MM.1S (cell line): ENCODE results near the gene SRSF8.

ENCODE experiments used
- CTCF ChIP-seq: fragments of 300-600 bp; sonication (generic); IDR thresholded peaks from 2 replicates; pipeline ENCODE4 v1.5.1; 2016; ENCODE audit warnings: antibody characterized with exemption, low read length, mixed read lengths
- EZH2 ChIP-seq: fragments of 300-600 bp; sonication (generic); optimal IDR thresholded peaks from 2 replicates; pipeline ENCODE3; 2017; ENCODE audit warnings: low read depth, mild to moderate bottlenecking, antibody characterized with exemption, low read length, mixed read lengths
- EZH2phosphoT487 ChIP-seq: fragments of 300-600 bp; sonication (generic); IDR thresholded peaks from 2 replicates; pipeline ENCODE4 v1.6.1; 2018; ENCODE audit warnings: antibody characterized with exemption, low read length

GRCh38 chr11:95059046-95059445 lies 7.7 kb upstream of the SRSF8 start:
- TF ChIP-seq CTCF (no peak), EZH2 (no peak), EZH2phosphoT487 (no peak)
